Activated CD4-positive, CD25-positive, alpha-beta regulatory T cell treated with anti-CD3 and anti-CD28 coated beads, Interleukin-2, amount 50 U/mL, for 24 hours (primary cell): ENCODE results near the gene PNKD.
"Not testable (repeated sequence)": the region's sequence is repeated elsewhere in the genome, so short reads cannot be mapped to it uniquely, and the experiment has no call there.

Experiments
- ATAC-seq, 2 donors: fragments of 150-1000 bp; cut with Tn5 transposase; one replicate each; pipeline ENCODE4 v1.10.0; 2021; ENCODE audit warnings: mild to moderate bottlenecking in 1 of 2, moderate library complexity in 1 of 2

PNKD gene

DNA sequence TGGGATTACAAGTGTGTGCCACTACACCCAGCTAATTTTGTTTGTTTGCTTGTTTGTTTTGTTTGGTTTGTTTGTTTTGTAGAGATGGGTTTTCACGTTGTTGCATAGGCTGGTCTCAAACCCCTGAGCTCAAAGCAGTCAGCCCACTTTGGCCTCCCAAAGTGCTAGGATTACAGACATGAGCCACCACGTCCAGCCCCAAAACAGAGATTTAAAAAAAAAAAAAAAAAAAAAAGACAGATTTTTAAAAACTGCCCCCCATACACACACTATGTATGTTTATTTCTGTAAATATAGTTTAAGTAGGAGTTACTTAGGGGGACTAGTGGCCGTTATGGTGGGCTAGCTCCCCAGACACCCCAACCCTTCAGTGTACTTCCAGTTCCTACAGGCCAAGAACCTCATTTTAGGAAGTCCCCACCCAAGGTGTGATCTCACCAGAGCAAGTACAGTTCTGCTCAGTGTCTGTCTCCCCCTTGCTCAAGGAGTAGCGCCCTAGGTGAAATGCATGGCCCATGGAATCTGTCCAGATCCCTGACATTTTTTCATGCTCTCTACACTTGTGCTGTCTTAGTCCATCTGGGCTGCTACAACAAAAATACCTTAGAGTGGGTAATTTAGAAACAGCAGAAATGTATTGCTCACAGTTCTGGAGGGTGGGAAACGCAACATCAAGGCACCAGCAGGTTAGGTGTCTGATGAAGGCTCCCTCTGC, 23.6 kb downstream of the PNKD start:
- ATAC-seq = no peak

DNA sequence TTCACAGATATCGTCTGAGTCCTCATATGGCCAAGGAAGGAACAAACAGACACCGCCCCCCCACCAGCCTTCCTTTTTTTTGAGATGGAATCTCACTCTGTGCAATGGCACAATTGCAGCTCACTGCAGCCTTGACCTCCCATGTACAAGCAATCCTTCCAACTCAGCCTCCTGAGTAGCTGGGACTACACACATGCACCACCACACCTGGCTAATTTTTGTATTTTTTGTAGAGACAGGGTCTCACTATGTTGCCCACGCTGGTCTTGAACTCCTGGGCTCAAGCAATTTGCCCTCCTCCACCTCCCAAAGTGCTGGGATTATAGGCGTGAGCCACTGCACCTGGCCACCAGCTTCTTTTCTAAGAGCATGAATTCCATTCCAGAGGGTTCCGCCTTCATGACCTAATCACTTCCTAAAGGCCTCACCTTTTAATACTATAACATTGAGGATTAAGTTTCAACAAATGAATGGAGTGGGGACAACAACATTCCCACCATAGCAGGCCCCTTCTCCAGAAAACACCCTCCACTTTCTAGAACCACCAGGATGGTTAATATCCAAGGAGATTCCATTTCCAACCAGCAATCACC, 24.2 kb downstream of the PNKD start:
- no peak for ATAC-seq

- no peak for ATAC-seq
Observed at GRCh38 chr2:218295029-218295428, 24.7 kb downstream of the PNKD start.

DNA sequence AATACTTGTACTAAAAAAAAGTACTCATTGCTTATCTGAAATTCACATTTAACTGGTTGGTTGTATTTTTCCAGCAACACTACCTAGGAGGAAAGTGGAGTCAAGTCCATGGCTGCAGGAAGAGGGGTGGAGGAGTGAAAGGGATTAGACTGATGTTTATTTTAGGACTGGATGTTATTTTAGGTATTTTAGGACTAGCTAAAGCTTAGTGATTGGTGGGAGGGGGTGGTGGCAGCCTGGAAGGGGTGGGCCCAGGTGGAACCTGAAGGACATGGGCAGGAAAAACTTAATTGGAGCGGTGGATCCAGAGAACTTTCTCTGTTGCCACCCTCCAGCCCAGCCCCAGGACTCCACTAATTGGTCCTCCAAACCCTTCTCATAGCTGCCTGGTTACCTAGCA, 25.9 kb downstream of the PNKD start:
- ATAC-seq = no peak

- ATAC-seq = no peak
Observed at GRCh38 chr2:218296847-218297246, 26.5 kb downstream of the PNKD start.

DNA sequence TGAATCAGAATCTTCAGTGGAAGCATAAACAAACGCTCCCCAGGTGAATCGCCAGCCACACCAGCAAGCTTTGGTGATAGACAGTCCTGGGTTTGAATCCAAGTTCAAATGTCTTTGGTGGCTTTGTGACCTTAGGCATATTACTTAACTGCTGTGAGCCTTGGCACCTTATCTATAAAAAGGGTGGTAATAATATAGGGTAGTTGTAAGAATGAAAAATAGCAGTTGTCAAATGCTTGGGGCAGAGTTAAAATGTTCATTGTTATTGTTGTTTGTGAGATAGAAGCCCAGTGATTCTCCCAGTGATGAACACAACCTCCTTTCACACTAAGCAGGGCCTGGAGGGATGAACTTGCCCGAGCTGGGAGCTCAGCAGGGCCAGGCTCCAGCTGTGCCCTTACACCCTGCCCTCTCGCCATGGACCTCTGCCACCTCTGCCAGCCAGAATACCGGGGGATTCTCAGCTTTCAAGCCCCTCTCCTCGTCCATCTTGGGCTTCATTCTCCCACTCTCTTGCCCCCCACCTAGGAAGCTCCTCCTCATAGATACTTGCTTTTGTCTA, 28.1 kb downstream of the PNKD start:
- ATAC-seq = no peak

DNA sequence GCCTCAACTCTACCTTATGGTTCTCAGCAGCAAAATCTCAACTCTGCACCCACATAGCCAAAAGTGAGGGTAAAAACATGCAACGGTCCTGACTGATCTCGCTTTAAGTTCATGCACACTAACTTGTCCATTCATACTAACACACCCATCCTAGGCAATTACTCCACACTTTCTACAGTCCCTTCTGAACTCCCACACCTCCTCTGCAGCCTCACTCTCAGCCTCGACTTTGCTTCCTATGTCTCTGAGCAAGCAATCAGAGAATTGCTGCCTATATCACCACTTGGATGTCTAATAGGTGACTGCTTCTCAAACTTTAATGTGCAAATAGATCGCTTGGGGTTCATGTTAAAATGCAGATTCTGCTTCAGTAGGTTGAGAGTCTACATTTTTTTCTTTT, 29.8 kb downstream of the PNKD start:
- ATAC-seq = no peak

DNA sequence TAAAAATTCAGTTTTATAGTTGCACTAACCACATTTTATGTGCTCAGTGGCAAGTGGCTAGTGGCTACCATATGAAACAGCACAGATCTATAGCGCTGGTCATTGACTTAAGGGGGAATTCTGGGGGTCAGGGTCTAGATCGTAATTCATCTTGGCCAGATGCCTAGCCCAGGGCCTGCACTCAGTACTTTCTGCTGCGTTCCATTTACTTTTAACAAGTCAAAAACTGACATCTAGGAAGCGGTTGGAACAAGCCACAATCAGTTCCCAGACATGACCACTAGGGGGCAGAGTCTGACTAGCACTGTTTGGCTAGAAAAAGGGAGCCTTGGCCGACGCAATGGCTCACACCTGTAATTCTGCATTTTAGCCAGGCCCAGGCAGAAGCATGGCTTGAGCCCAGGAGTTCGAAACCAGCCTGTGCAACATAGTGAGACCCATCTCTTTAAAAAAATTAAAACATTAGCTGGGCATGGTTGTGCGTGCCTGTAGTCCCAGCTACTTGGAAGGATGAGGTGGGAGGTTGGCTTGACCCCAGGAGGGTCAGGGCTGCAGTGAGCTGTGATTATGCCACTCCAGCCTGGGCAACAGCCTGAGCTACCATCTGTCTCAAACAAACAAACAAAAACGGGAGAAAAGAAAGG, 31.0 kb downstream of the PNKD start:
- peak; percentile 83 to 92 for ATAC-seq

DNA sequence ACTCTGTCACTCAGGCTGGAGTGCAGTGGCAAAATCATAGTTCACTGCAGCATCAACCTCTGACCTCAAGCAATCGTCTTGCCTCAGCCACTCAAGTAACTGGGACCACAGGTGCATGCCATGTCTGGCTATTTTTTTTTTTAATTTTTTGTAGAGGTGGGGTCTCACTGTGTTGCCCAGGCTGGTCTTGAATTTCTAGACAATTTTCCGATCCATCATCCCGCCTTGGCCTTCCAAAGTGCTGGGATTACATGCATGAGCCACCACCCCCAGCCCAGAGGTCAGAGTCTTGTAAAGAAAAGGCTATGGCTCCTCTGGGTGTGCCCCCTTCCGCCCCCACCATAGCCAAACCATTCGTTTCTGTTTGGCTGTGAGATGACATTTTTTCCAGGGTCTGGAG, 35.1 kb downstream of the PNKD start:
- no peak for ATAC-seq

DNA sequence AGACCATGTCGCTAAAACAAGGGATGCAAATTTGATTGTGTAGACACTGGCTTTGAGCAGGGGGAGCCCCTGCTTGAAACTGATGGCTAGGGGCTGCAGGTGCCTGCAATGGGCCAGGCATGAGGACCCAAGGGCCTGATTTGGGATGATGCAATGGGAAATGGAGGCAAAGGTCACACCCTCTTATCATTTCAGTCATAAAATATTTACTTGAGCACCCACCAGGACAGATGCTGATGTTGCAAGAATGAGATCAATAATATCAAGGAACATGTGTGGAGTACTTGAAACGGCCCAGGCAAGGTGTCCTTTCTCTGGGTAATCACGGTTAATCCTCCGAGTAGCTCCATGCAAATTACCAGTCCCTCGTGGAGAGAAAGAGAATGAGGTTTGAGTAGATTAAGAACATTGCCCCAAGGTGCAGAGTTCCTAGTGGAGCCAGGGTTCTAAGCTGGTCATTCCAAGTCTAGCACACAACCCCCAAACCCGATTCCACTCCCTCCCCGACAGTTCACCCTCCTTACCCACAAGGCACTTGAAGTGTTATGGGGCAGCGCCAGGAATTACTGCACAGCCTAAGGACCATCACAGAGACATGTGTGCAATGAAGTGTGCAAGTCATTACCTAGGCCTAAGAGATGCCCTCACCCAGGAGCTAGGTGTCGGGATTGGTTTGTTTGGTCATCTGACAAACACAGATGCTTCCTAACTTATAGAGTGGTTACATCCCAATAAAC, 36.0 kb downstream of the PNKD start:
- no peak for ATAC-seq

GRCh38 chr2:218307415-218308090, 37.2 kb downstream of the PNKD start:
- ATAC-seq = no peak

DNA sequence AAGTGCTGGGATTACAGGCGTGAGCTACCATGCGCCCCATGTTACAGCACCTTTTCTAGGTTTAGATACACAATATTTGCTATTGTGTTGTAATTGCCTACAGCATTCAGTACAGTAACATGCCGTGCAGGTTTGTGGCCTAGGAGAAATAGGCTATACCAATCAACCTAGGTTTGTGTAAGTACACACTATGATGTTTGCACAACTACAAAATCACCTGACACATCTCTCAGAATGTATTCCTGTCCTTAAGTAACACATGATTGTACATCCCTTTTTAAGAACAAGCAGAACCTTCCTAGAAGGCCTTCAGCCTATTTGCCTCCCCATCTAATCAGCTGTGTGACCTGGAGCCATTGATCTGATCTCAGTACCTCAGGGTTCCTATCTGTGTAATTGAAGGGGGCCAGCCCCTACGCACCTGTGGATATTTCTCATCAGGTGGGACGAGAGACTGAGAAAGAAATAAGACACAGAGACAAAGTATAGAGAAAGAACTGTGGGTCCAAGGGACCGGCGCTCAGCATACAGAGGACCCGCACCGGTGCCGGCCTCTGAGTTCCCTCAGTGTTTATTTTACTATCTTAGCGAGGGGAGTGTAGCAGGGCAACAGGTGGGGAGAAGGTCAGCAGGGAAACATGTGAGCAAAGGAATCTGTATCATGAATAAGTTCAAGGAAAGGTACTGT, 40.7 kb downstream of the PNKD start:
- ATAC-seq = no peak

- not testable (repeated sequence) for ATAC-seq
Observed at GRCh38 chr2:218311541-218312266, 41.4 kb downstream of the PNKD start.

DNA sequence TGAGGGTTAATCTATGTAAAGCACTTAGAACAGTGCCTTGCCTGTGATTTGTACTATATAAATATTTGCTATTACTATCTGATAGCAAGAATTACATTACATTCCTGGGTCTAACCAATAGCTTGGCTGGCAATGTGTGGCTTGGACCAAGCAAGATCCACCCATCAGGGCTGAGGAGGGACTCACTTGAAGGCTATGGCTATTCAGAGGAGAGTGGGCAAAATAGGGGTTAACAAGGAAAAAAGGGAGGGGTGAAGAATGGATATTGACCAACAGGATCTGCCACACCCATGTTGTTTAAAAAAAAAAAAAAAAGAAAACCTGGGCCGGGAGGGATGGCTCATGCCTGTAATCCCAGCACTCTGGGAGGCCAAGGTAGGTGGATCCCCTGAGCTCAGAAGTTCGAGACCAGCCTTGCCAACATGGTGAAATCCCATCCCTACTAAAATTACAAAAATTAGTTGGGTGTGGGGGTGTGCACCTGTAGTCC, 42.0 kb downstream of the PNKD start:
- ATAC-seq = no peak

DNA sequence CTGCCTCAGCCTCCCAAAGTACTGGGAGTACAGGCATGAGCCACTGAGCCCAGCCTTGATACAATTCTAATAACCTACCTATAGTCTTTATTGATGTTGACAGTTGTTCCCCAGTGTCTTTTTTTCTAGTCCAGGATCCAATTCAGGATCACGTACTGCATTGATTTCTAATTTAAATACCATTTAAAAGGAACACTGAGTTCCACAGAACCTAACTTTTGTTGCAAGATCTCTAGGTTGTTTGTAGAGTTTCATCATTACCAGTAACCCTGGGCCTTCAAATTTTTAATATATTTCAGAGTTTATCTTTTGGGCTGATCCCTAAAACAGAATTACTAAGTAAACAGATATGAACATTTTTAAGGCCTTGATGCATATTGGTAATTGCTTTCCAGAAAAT, 43.0 kb downstream of the PNKD start:
- no peak for ATAC-seq

GRCh38 chr2:218314764-218315163, 44.4 kb downstream of the PNKD start:
- ATAC-seq = not testable (repeated sequence)

DNA sequence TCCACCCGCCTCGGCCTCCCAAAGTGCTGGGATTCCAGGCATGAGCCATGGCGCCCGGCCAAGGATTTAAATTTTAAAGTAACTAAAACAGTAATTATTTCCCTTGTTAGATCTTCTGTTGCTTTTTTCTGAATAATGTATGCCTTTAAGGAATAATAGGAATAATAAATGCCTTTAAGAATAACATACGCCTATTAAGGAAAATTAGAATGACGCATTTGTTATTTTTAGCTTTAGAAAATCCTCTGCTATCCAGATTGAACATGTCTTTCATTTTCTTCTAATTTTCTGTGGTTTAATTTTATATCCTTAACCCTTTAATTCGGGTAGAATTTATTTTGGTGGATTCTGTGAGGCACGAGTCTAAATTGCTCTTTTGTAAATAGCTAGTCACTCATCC, 45.1 kb downstream of the PNKD start:
- ATAC-seq = no peak

- ATAC-seq = no peak
Observed at GRCh38 chr2:218317303-218317630, 46.9 kb downstream of the PNKD start.

- no peak for ATAC-seq
Observed at GRCh38 chr2:218317835-218318234, 47.5 kb downstream of the PNKD start.

GRCh38 chr2:218318241-218318640, 47.9 kb downstream of the PNKD start:
- ATAC-seq = no peak

- no peak for ATAC-seq
Observed at GRCh38 chr2:218319813-218320365, 49.6 kb downstream of the PNKD start.
